ENCODE results near the gene CLIC6. TPM values are rescaled to one million over a fixed set of nuclear protein-coding genes. Genes with fewer than 3 reads are reported as not detected.

CLIC6 gene
- total RNA-seq, result not detected in 2 replicates
- not detected for polyA plus RNA-seq (2012)

DNA sequence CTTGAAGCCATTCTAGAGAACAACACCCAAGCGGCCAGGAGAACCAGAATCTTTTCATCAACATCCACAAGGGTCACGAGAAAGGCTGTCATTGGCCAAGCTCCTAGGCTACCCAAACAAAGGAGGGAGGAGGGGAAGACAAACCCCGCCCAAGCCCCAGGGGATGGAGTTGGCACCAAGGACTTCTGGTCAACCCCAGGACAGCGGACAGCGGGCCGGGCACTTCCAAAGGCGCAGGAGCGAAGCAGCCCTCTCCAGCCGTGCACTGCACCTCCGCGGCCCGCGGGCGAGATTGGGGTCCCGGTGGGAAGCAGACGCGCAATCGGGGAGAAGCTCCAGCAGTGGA lies at the start of gene CLIC6:
Gene CLIC6, plus strand, starts transcription at position 192 of the 346 bp plus-strand sequence. CDS start 395 bp downstream, outside the sequence.
- DNase-seq (ENCODE audit: low read depth), result no peak

GRCh38 chr21:34619841-34620665 lies 48.7 kb upstream of the CLIC6 start:
- no peak for DNase-seq (ENCODE audit: low read depth)

DNA sequence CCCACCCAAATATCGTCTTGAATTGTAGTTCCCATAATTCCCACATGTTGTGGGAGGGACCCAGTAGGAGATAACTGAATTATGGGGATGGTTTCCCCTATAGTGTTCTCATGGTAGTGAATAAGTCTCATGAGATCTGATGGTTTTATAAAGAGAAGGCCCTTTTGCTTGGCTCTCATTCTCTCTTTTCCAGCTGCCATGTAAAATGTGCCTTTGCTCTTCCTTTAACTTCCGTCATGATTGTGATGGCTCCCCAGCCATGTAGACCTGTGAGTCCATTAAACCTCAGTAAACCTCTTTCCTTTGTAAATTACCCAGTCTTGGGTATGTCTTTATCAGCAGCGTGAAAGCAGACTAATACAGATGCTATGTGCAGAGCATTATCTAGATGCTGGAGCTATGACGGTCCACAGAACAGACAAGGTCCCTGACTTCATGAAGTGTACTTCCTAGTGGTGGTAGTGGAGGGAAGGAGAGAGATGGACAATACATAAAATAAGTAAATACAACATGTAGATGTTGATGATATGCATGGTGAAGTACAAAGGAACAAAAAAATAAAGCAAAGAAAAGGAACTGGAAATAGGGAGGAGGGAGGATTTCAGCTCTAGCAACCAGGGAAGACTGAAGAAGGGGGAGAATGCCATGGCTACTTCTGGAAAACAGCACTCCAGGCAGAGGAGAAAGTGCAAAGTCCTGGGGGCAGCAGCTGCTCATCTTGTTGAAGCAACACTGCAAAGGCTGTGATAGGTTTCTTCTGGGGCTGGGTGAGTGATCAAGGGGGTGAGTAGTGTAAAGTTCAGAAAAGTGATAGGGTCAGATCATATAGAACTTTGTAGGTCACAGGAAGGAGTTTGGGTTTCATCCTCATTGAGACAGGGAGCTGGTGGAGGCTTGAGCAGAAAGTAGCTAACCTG lies 47.1 kb upstream of the CLIC6 start:
- DNase-seq (ENCODE audit: low read depth), result no peak

- no peak for DNase-seq (ENCODE audit: low read depth)
Observed at GRCh38 chr21:34623516-34623915, 45.3 kb upstream of the CLIC6 start.

DNA sequence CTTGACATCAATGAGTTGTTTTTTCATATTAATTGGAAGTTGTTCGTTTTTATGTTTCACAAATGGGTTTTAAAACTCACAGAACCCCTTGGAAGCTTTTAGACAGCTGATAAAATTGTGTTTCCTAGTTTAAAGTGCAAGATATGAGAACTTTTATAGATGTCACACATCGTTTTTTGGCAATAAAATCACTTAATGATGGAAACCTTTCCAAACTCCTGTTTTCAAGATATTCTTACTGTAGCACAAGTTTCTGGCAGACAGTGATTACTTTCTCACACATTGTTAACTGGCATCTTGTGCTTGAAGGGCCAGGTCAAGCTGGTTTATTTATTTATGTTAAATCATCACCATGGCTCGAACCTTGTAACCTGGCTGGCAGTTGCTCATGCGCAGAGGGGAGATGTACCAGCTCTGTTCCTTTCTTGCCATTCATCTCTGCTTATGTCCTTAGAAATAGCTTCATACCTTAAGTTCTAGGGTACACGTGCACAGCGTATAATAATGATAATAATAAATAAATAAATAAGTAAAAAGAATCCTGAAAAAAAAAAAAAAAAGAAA lies 43.7 kb upstream of the CLIC6 start:
- DNase-seq (ENCODE audit: low read depth), result no peak

DNA sequence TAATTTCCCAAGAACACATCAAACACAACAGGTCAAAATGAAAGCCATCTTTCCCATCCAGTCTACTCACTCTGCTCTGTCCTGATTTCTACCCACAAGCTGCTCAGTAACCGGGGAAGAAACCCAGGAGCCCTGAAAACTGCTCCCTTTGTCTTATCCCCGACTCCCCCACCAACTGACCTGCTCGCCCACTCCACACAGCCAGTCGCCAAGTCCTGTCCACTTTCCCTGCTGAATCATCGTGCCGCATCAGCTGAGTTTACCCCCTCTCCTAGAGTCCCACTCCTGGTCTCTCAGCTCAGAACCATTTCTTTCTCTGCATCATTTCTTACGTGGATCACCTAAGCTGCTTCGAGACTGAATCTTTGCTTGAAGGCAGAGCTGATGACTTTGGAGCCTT lies 42.7 kb upstream of the CLIC6 start:
- DNase-seq (ENCODE audit: low read depth), result no peak

GRCh38 chr21:34630536-34631143 lies 38.2 kb upstream of the CLIC6 start:
- peak; percentile 72 for DNase-seq (ENCODE audit: low read depth)

DNA sequence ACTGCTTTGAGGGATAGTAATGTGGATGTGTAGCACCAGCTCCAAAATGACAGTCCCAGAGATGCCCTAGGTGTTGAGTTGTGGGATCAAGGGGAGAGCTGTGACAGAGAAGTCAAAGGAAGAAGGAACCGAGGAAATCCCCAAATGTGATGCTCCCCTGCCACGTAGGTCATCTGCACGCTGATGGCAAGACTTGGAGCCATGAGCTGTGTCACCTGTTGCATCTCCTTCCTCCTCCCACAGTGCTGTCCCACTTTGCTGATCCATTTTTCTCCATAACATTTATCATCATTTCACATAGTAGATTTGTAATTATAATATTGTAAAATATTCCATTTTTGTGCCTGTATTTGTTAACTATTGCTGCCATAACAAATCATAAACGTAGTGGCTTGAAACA lies 36.3 kb upstream of the CLIC6 start:
- no peak for DNase-seq (ENCODE audit: low read depth)

DNA sequence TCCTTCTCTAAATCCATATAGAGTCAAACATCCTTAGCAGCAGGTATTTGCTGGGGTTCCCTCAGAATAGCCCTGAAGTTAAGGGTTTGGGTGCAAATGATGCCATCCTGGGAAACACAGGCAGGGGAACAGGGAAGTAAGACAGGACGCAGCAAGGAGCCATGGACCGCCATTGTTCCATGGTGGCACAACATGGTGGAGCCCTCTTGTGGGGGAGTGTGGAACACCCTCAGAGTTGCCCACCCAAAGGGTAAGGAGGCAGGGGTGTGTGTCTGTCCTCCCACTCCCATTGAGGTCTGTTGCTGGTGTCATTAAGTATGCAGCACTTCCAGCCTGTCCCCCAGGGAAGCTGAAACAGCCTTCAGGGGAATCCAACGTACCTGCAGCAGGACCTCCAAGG lies 33.5 kb upstream of the CLIC6 start:
- DNase-seq (ENCODE audit: low read depth), result no peak

DNA sequence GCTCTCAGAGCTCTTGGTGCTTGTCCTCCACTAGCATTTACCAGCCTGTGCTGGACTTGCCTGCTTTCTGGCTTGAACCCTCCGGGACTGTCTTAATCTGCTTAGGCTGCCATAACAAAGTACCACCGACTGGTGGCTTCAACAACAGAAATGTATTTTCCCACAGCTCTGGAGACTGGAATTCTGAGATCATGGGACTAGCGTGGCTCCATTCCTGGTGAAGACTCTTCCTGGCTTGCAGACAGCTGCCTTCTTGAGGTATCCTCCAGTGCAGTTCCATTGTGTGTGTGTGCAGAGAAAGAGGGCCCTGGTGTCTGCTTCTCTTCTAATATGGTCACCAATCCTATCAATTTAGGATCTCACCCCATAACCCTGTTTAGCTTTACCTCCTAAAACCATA lies 31.8 kb upstream of the CLIC6 start:
- peak; percentile 52 for DNase-seq (ENCODE audit: low read depth)

GRCh38 chr21:34639250-34639649 lies 29.5 kb upstream of the CLIC6 start:
- DNase-seq (ENCODE audit: low read depth), result no peak

DNA sequence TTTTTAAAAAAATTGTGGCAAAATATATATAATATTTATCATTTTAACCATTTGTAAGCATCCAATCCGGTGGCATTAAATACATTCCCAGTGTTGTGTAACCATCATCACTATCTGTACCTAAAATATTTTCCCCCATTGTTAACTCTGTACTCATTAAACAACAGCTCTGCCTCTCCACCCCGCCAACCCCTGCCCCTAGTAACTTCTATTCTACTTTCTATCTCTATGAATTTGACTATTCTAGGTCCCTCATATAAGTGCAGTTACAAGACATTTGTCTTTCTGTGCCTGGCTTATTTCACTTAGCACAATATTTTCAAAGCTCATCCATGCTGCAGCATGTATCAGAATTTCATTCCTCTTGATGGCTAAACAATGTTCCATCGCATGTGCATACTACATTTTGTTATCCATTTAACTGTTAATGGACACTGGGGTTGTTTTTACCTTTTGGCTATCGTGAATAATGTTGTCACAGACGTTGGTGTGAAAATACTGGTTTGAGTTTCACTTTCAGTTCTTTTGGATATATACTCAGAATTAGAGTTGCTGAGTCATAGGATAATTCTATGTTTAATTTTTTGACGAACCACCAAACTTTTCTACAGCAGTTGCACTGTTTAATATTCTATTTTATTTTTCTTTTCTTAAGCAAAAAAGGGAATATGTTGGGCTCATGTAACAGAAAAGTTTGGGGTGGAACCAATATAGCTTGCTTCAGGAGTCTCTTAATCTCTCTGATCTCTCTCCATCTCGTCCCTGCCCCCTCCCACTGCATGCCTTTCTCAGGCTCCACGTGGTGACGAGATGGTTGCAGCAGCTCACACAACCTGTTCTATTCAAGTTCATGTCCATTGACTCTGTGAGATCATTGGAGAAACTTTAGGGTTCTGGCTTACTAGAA lies 28.7 kb upstream of the CLIC6 start:
- DNase-seq (ENCODE audit: low read depth), result no peak

- peak; percentile 46 for DNase-seq (ENCODE audit: low read depth)
Observed at GRCh38 chr21:34640858-34641257, 27.9 kb upstream of the CLIC6 start.

- peak; percentile 51 for DNase-seq (ENCODE audit: low read depth)
Observed at GRCh38 chr21:34642211-34643075, 26.4 kb upstream of the CLIC6 start.

DNA sequence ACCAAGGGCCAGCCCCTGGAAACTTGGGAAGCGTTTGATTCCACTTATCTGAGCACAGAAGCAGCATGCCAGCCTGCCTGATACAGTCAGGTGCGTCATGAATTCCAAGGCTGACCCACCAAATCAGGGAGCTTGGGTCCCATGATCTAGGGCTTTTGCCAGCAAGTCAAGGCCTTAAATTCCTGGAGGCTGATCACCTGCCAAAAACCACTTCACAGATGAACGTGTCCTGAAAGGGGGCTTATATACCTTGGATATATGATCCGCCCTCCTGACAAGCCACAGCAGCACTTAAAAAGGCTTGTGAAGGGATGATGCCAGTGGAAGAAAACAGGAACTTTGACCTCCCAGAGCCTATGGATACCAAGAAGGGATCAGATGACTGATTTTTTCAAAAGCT lies 24.0 kb upstream of the CLIC6 start:
- DNase-seq (ENCODE audit: low read depth), result no peak

- no peak for DNase-seq (ENCODE audit: low read depth)
Observed at GRCh38 chr21:34647555-34647954, 21.2 kb upstream of the CLIC6 start.

DNA sequence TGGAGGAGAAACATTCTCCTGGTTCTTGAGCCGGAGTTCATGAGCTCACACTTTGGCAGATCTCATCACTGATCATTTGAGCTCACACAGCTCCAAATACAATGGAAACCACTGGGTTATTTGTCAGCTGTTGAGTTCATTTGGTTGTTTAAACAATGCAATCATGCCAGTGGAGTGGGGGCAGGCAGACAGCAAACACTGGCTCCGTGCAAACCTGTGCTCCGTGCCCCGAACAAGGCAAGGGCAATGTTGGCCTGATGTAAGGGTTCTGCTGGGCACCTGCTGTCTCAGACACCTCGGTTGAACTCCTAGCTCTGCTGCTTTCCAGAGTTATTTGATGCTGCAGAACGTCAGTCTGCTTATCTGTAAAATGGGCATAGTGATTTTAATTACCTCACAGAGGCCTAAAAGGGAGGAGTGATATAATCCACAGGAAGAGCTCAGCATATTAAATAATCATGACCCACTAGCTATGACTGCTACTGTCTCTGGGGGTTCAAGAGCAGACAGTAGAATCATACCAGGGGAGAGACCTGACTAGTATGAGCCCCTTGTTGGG lies 20.0 kb upstream of the CLIC6 start:
- DNase-seq (ENCODE audit: low read depth), result no peak

GRCh38 chr21:34649400-34649799 lies 19.4 kb upstream of the CLIC6 start:
- DNase-seq (ENCODE audit: low read depth), result no peak

DNA sequence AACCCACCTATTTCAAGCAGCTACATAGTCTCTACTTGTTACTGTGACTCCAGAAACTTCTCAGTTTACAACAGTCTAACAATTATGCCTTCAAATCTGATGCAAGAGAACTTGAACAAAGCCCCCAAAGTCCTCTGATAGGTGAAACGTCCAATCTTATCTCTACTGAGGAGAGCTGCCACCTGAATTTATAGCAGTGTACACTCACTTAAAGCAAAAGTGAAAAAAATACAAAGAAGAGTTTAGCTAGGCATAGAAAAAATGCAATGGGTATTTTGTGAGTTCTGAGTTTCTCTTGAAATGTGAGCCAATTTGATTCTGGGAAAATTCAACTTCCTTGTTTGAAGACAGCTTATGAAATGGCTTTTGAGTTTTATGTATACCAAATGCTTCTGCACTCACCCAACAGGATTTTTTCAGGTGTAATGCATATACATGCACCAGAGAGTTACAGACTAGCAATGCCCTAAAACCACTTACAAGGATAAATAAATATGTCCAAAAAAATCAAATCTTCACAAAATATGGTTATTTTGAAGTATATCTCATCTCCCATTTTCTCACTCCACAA lies 17.8 kb upstream of the CLIC6 start:
- no peak for DNase-seq (ENCODE audit: low read depth)

Data from myocyte (in vitro differentiated cells).